Loucy (cell line): ENCODE data around the gene DDIT3.
"Not testable (repeated sequence)": the region's sequence is repeated elsewhere in the genome, so short reads cannot be mapped to it uniquely, and the experiment has no call there.

Source experiments
- H2AFZ ChIP-seq: fragments of 200-600 bp; sonication (generic); 2 replicates; pipeline ENCODE4 v1.6.0; 2016; ENCODE audit warnings: antibody characterized with exemption, mild to moderate bottlenecking, low read length, moderate library complexity
- H3F3A ChIP-seq: fragments of 200-600 bp; 2 replicates; pipeline ENCODE4 v1.6.0; 2016; ENCODE audit warnings: antibody characterized with exemption, low read depth, mild to moderate bottlenecking
- H3K27me3 ChIP-seq: fragments of 200-600 bp; sonication (generic); 2 replicates; pipeline ENCODE4 v1.6.1; 2014; ENCODE audit warnings: low read length, mild to moderate bottlenecking; ENCODE audit not compliant: insufficient read depth, poor library complexity, severe bottlenecking
- H3K36me3 ChIP-seq: fragments of 200-600 bp; sonication (generic); 2 replicates; pipeline ENCODE4 v1.6.1; 2016; ENCODE audit warnings: low read length; ENCODE audit not compliant: insufficient read depth
- H3K4me1 ChIP-seq: fragments of 200-600 bp; sonication (generic); 2 replicates; pipeline ENCODE4 v1.5.1; 2014; ENCODE audit warnings: low read length, mild to moderate bottlenecking; ENCODE audit not compliant: insufficient read depth, poor library complexity, severe bottlenecking
- H3K4me2 ChIP-seq: fragments of 200-600 bp; sonication (generic); 2 replicates; pipeline ENCODE4 v1.6.0; 2014; ENCODE audit warnings: antibody characterized with exemption, low read length, low read depth, mild to moderate bottlenecking; ENCODE audit not compliant: poor library complexity, severe bottlenecking
- H3K4me3 ChIP-seq: fragments of 200-600 bp; sonication (generic); 2 replicates; pipeline ENCODE4 v1.5.1; 2014; ENCODE audit warnings: low read length, mild to moderate bottlenecking, mixed read lengths; ENCODE audit not compliant: poor library complexity, severe bottlenecking
- H3K79me2 ChIP-seq: fragments of 200-600 bp; sonication (generic); 2 replicates; pipeline ENCODE4 v1.6.1; 2014; ENCODE audit warnings: low read length; ENCODE audit not compliant: insufficient read depth
- H3K9ac ChIP-seq: fragments of 200-600 bp; sonication (generic); 2 replicates; pipeline ENCODE4 v1.6.0; 2014; ENCODE audit warnings: mild to moderate bottlenecking, low read depth, low read length, moderate library complexity; ENCODE audit not compliant: poor library complexity, severe bottlenecking
- H3K9me2 ChIP-seq: fragments of 200-600 bp; sonication (generic); replicated peaks from 2 replicates; pipeline ENCODE4 v1.6.1; 2016; ENCODE audit warnings: low read depth, low read length, mixed read lengths
- H3K9me3 ChIP-seq: fragments of 200-600 bp; sonication (generic); 2 replicates; pipeline ENCODE4 v1.6.1; 2014; ENCODE audit warnings: mild to moderate bottlenecking, antibody characterized with exemption, low read length, low read depth; ENCODE audit not compliant: insufficient read depth
- H4K20me1 ChIP-seq: fragments of 200-600 bp; sonication (generic); 2 replicates; pipeline ENCODE4 v1.6.0; 2014; ENCODE audit warnings: antibody characterized with exemption, low read length, mild to moderate bottlenecking; ENCODE audit not compliant: insufficient read depth, poor library complexity, severe bottlenecking
- CTCF ChIP-seq: fragments of 200-600 bp; sonication (generic); conservative IDR thresholded peaks from 2 replicates; pipeline ENCODE4 v1.5.1; 2014; ENCODE audit warnings: mild to moderate bottlenecking, antibody characterized with exemption, low read length
- EZH2phosphoT487 ChIP-seq: fragments of 200-600 bp; IDR thresholded peaks from 2 replicates; pipeline ENCODE4 v1.6.1; 2018; ENCODE audit warnings: antibody characterized with exemption, mild to moderate bottlenecking, moderate library complexity, borderline replicate concordance

The DDIT3 gene

DNA sequence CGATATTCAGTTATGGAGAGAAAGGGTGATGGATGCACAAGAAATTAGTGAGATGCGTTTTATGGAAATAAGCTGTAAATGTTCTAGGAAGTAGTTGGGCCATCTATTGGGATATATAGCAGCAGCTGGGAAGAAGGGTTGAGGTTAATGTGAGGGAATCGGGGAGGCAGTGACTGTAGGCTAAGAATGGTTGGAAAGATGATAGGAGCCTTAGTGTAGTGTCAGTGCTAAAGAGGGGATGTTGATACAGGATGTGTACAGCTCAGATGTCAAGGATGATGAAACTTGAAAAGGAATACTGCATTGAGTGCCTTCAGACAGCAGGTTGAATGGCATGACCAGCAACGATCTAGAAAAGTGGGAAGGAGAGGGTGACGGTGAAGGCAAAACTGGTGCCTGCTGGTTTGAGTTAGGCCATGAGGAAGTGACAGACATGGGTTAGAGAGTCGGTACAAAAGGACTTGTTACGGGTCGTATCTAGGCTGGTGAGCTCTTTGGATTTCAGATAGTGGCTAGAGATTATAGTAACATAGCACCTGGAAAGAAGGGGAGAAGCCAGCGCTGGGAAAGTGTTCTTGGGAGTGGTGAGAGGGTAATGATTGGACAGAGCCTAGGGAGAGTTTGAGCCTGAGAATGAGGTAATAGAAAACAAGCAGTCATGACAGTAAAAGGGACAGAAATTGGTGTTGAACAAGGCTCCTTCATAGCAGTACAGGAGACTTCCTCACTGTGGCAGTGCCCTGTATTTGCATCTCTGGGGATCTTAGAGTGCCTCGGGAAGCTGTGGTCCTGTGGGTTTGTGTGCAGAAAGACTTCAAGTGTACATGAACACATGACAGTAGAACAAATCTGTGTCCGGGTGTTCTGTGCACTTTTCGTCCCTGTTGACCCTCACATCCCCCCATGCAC is 22.8 kb downstream of the DDIT3 start:
- Histone ChIP-seq H3K4me3 (no peak overlapping the region), H3K27me3 (no peaks in the 10 kb centered on the region), H3K4me1 (no peaks in the 10 kb centered on the region), H3K9me3 (no peaks in the 10 kb centered on the region), H3K36me3 (peaks cover 52% of the 10 kb centered on the region; the same call in 1 of the 2 replicates), H3F3A (no peaks in the 10 kb centered on the region), H3K9ac (no peak overlapping the region), H3K9me2 (no peaks in the 10 kb centered on the region), H4K20me1 (peaks cover 7% of the 10 kb centered on the region), H3K79me2 (no peaks in the 10 kb centered on the region), H2AFZ (no peak overlapping the region), H3K4me2 (no peak overlapping the region)
- no peak for TF ChIP-seq EZH2phosphoT487
- TF ChIP-seq CTCF, result no peak

DNA sequence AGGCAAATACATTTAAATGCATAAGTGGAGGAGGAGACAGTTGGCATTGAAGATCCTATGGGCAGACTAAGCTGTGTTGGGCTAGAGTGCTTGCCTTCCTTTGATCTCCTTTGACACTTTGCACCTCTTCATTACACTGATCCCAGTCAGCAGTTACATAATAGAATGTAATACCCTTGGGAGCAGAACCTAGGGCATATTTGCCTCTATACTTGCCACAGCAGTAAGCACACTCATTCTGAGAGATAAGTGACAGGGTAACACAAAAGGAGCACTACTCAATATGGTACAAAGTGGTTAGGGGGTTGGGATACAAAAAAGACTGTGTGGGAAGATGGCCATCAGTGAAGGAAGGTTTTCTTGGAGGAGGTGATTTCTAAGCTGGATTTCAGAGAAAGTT is 23.5 kb downstream of the DDIT3 start:
- H4K20me1 ChIP-seq, result peaks cover 7% of the 10 kb centered on the region

GRCh38 chr12:57495051-57495701 is 25.1 kb downstream of the DDIT3 start:
- not testable (repeated sequence) for H2AFZ ChIP-seq, H3K79me2 ChIP-seq, H3K4me3 ChIP-seq, H3F3A ChIP-seq, H3K9me2 ChIP-seq, H3K9ac ChIP-seq, H3K9me3 ChIP-seq, H3K27me3 ChIP-seq, H3K4me1 ChIP-seq, H3K4me2 ChIP-seq
- peaks cover 54% of the 10 kb centered on the region; the same call in 1 of the 2 replicates for H3K36me3 ChIP-seq
- H4K20me1 ChIP-seq, result peaks cover 12% of the 10 kb centered on the region

More for the DNA sequence above, 23.5 kb downstream of the DDIT3 start:
- H3F3A ChIP-seq, result no peaks in the 10 kb centered on the region
- H3K9ac ChIP-seq, result no peak overlapping the region
- no peak overlapping the region for H3K4me3 ChIP-seq
- no peak overlapping the region for H3K4me2 ChIP-seq
- H3K27me3 ChIP-seq, result no peaks in the 10 kb centered on the region
- TF ChIP-seq EZH2phosphoT487, result no peak
- TF ChIP-seq CTCF, result no peak
- no peak overlapping the region for H2AFZ ChIP-seq
- no peaks in the 10 kb centered on the region for H3K4me1 ChIP-seq
- peaks cover 52% of the 10 kb centered on the region; the same call in 1 of the 2 replicates for H3K36me3 ChIP-seq
- no peaks in the 10 kb centered on the region for H3K9me2 ChIP-seq
- H3K9me3 ChIP-seq, result no peaks in the 10 kb centered on the region
- no peaks in the 10 kb centered on the region for H3K79me2 ChIP-seq
